CD4-positive, CD25-positive, alpha-beta regulatory T cell (primary cell): ENCODE results near the gene ECE2. TPM values are rescaled to one million over a fixed set of nuclear protein-coding genes. Genes with fewer than 3 reads are reported as not detected.
A peak's percentile ranks its signal among the peaks of the same experiment; 100 is the strongest.

ENCODE experiments used
- ATAC-seq, 2 donors: fragments of 150-1000 bp; cut with Tn5 transposase; one replicate each; pipeline ENCODE4 v1.10.0; 2021; ENCODE audit warnings: low read depth in 2 of 2, moderate number of reproducible peaks in 2 of 2, moderate library complexity in 1 of 2
- DNase-seq, 3 donors: peaks; one replicate each; pipeline versions ENCODE4 v3.0.0 to v3.0.0-alpha.2; 2012 to 2022; ENCODE audit warnings: mixed read lengths in 1 of 3
- H3K27ac ChIP-seq: one replicate; pipeline ENCODE4 v1.7.0; 2013; ENCODE audit warnings: mild to moderate bottlenecking, low read length; ENCODE audit not compliant: insufficient read depth, poor library complexity, severe bottlenecking
- H3K27me3 ChIP-seq: one replicate; pipeline ENCODE4 v1.7.0; 2013; ENCODE audit warnings: low read length; ENCODE audit not compliant: control insufficient read depth, insufficient read depth
- H3K36me3 ChIP-seq: one replicate; pipeline ENCODE4 v1.7.0; 2013; ENCODE audit warnings: mild to moderate bottlenecking, low read length, moderate library complexity; ENCODE audit not compliant: control insufficient read depth, insufficient read depth
- H3K4me1 ChIP-seq: 2 replicates; pipeline ENCODE4 v1.7.0; 2013; ENCODE audit warnings: mild to moderate bottlenecking, low read length; ENCODE audit not compliant: insufficient read depth, control insufficient read depth, poor library complexity, severe bottlenecking
- H3K4me3 ChIP-seq: one replicate; pipeline ENCODE4 v1.7.0; 2013; ENCODE audit warnings: low read depth, mild to moderate bottlenecking, low read length, moderate library complexity
- H3K9me3 ChIP-seq, 2 experiments: 1 replicate in 1 of 2; 2 replicates in 1 of 2; pipeline ENCODE4 v1.7.0; 2013; ENCODE audit warnings: low read length in 2 of 2, mild to moderate bottlenecking in 1 of 2, moderate library complexity in 1 of 2; ENCODE audit not compliant: control insufficient read depth in 2 of 2
- H3K27ac Mint-ChIP-seq, 3 donors: one replicate each; pipeline ENCODE4 v1.8.0; 2020 to 2022; ENCODE audit warnings: mild to moderate bottlenecking in 3 of 3, mixed read lengths in 3 of 3, moderate library complexity in 2 of 3
- H3K27me3 Mint-ChIP-seq: one replicate; pipeline ENCODE4 v1.8.0; 2022; ENCODE audit warnings: mild to moderate bottlenecking, mixed read lengths
- H3K36me3 Mint-ChIP-seq: one replicate; pipeline ENCODE4 v1.8.0; 2020; ENCODE audit warnings: mixed read lengths
- H3K4me1 Mint-ChIP-seq, 4 donors: one replicate each; pipeline ENCODE4 v1.8.0; 2020 to 2022; ENCODE audit warnings: mixed read lengths in 4 of 4, mild to moderate bottlenecking in 1 of 4
- H3K4me3 Mint-ChIP-seq, 4 donors: one replicate each; pipeline ENCODE4 v1.8.0; 2020 to 2022; ENCODE audit warnings: mild to moderate bottlenecking in 4 of 4, mixed read lengths in 4 of 4, moderate library complexity in 3 of 4
- H3K9me3 Mint-ChIP-seq, 7 donors: one replicate each; pipeline ENCODE4 v1.8.0; 2020 to 2022; ENCODE audit warnings: mixed read lengths in 7 of 7, mild to moderate bottlenecking in 3 of 7, moderate library complexity in 2 of 7
- polyA plus RNA-seq, 4 donors: library from polyadenylated mRNA; unstranded; fragments of 300-500 nt; fragmentation: Illumina TruSeq; gene quantifications; one replicate each; pipeline ENCODE4 v1.2.3, GENCODE V29; 2021
- total RNA-seq: library from RNA; stranded (reverse); gene quantifications from one replicate; pipeline ENCODE4 v1.2.3, GENCODE V29; 2022

Gene ECE2
- total and polyA plus RNA-seq, 5 donors from 2014 or later = not detected

GRCh38 chr3:184231671-184232070, 44.2 kb upstream of the ECE2 start:
- H3K9me3 Mint-ChIP-seq = no peaks in the 10 kb centered on the region
- no peak for DNase-seq
- H3K27ac Mint-ChIP-seq = no peak overlapping the region
- Histone ChIP-seq H3K4me3 (no peak overlapping the region), H3K27ac (no peak overlapping the region), H3K4me1 (peaks cover 22% of the 10 kb centered on the region), H3K9me3 (no peaks in the 10 kb centered on the region), H3K36me3 (no peaks in the 10 kb centered on the region), H3K27me3 (peaks cover 22% of the 10 kb centered on the region)
- no peaks in the 10 kb centered on the region for H3K36me3 Mint-ChIP-seq
- peaks cover 61% of the 10 kb centered on the region for H3K27me3 Mint-ChIP-seq
- peak overlapping the region; percentile 63 to 82 (median 79) for H3K4me3 Mint-ChIP-seq
- no peak for ATAC-seq
- H3K4me1 Mint-ChIP-seq = peaks cover 0 to 24% (median 10%) of the 10 kb centered on the region in 4 donors

- Histone ChIP-seq H3K4me1 (peaks cover 22% of the 10 kb centered on the region), H3K9me3 (no peaks in the 10 kb centered on the region), H3K36me3 (no peaks in the 10 kb centered on the region), H3K27me3 (peaks cover 18% of the 10 kb centered on the region), H3K4me3 (no peak overlapping the region), H3K27ac (no peak overlapping the region)
- DNase-seq = no peak
- ATAC-seq = no peak
- H3K9me3 Mint-ChIP-seq = peaks cover 0 to 2% (median 0%) of the 10 kb centered on the region in 7 donors
- H3K27me3 Mint-ChIP-seq = peaks cover 45% of the 10 kb centered on the region
- H3K36me3 Mint-ChIP-seq = no peaks in the 10 kb centered on the region
- H3K27ac Mint-ChIP-seq = no peak overlapping the region
- H3K4me1 Mint-ChIP-seq = peaks cover 0 to 16% (median 9%) of the 10 kb centered on the region in 4 donors
- H3K4me3 Mint-ChIP-seq = peak overlapping the region in 1 of 4 donors; percentile 11
These were observed 42.5 kb upstream of the ECE2 start for GRCh38 chr3:184233127-184233843.

GRCh38 chr3:184234224-184234623, 41.6 kb upstream of the ECE2 start:
- no peak overlapping the region for H3K4me3 Mint-ChIP-seq
- no peak for ATAC-seq
- no peak for DNase-seq
- Histone ChIP-seq H3K27me3 (peaks cover 13% of the 10 kb centered on the region), H3K4me3 (no peak overlapping the region), H3K36me3 (no peaks in the 10 kb centered on the region), H3K4me1 (peaks cover 16% of the 10 kb centered on the region), H3K9me3 (no peaks in the 10 kb centered on the region), H3K27ac (no peak overlapping the region)
- H3K36me3 Mint-ChIP-seq = no peaks in the 10 kb centered on the region
- no peak overlapping the region for H3K27ac Mint-ChIP-seq
- peaks cover 0 to 2% (median 0%) of the 10 kb centered on the region in 7 donors for H3K9me3 Mint-ChIP-seq
- peaks cover 0 to 10% (median 8%) of the 10 kb centered on the region in 4 donors for H3K4me1 Mint-ChIP-seq
- H3K27me3 Mint-ChIP-seq = peaks cover 38% of the 10 kb centered on the region

GRCh38 chr3:184234671-184235380, 41.0 kb upstream of the ECE2 start:
- H3K27me3 Mint-ChIP-seq = peaks cover 38% of the 10 kb centered on the region
- H3K27ac Mint-ChIP-seq = no peak overlapping the region
- Histone ChIP-seq H3K36me3 (no peaks in the 10 kb centered on the region), H3K4me1 (peaks cover 10% of the 10 kb centered on the region), H3K4me3 (no peak overlapping the region), H3K27me3 (peaks cover 13% of the 10 kb centered on the region), H3K27ac (no peak overlapping the region), H3K9me3 (no peaks in the 10 kb centered on the region)
- DNase-seq (no peak), ATAC-seq (no peak)
- H3K4me3 Mint-ChIP-seq = peak overlapping the region in 1 of 4 donors; percentile 69
- no peaks in the 10 kb centered on the region for H3K36me3 Mint-ChIP-seq
- peaks cover 0 to 10% (median 8%) of the 10 kb centered on the region in 4 donors for H3K4me1 Mint-ChIP-seq
- H3K9me3 Mint-ChIP-seq = peaks cover 0 to 2% (median 0%) of the 10 kb centered on the region in 7 donors

GRCh38 chr3:184235381-184236032, 40.3 kb upstream of the ECE2 start:
- peaks cover 38% of the 10 kb centered on the region for H3K27me3 Mint-ChIP-seq
- H3K4me3 ChIP-seq = no peak overlapping the region
- ATAC-seq (no peak), DNase-seq (no peak)
- H3K9me3 Mint-ChIP-seq = peaks cover 0 to 2% (median 0%) of the 10 kb centered on the region in 7 donors
- no peaks in the 10 kb centered on the region for H3K36me3 Mint-ChIP-seq
- no peak overlapping the region for H3K4me3 Mint-ChIP-seq
- H3K4me1 ChIP-seq = peaks cover 3% of the 10 kb centered on the region
- H3K27me3 ChIP-seq = peaks cover 13% of the 10 kb centered on the region
- peaks cover 0 to 10% (median 8%) of the 10 kb centered on the region in 4 donors for H3K4me1 Mint-ChIP-seq
- H3K27ac ChIP-seq = no peak overlapping the region
- no peaks in the 10 kb centered on the region for H3K36me3 ChIP-seq
- H3K27ac Mint-ChIP-seq = no peak overlapping the region
- H3K9me3 ChIP-seq = no peaks in the 10 kb centered on the region

GRCh38 chr3:184236033-184236410, 39.8 kb upstream of the ECE2 start:
- Histone ChIP-seq H3K36me3 (no peaks in the 10 kb centered on the region), H3K27me3 (peaks cover 13% of the 10 kb centered on the region), H3K9me3 (no peaks in the 10 kb centered on the region), H3K27ac (no peak overlapping the region), H3K4me3 (no peak overlapping the region), H3K4me1 (no peaks in the 10 kb centered on the region)
- Mint-ChIP-seq H3K36me3 (no peaks in the 10 kb centered on the region), H3K4me1 (peaks cover 0 to 8% (median 7%) of the 10 kb centered on the region in 4 donors), H3K4me3 (no peak overlapping the region), H3K9me3 (peaks cover 0 to 2% (median 0%) of the 10 kb centered on the region in 7 donors), H3K27me3 (peaks cover 34% of the 10 kb centered on the region), H3K27ac (no peak overlapping the region)
- ATAC-seq (no peak), DNase-seq (no peak)

GRCh38 chr3:184236636-184237035, 39.2 kb upstream of the ECE2 start:
- Histone ChIP-seq H3K36me3 (no peaks in the 10 kb centered on the region), H3K4me3 (no peak overlapping the region), H3K9me3 (no peaks in the 10 kb centered on the region), H3K27me3 (peaks cover 10% of the 10 kb centered on the region), H3K27ac (no peak overlapping the region), H3K4me1 (no peaks in the 10 kb centered on the region)
- ATAC-seq (no peak), DNase-seq (no peak)
- Mint-ChIP-seq H3K9me3 (peaks cover 0 to 2% (median 0%) of the 10 kb centered on the region in 7 donors), H3K27me3 (peaks cover 28% of the 10 kb centered on the region), H3K27ac (no peak overlapping the region), H3K4me3 (no peak overlapping the region), H3K4me1 (peaks cover 0 to 2% (median 1%) of the 10 kb centered on the region in 4 donors), H3K36me3 (no peaks in the 10 kb centered on the region)
